OCI-LY7 (cell line): ENCODE data around the gene TWF2. TPM values are rescaled to one million over a fixed set of nuclear protein-coding genes. Genes with fewer than 3 reads are reported as not detected.

Source experiments
- BruUV-seq: library from RNA; stranded (reverse); fragments of 400-500 nt; replicated peaks from 2 replicates; lab custom pipeline; 2021; lab: Mats Ljungman, UMichigan
- CTCF ChIA-PET: fragments of 300-600 bp; sonication (Branson Sonifier 250); formaldehyde crosslinking; loops from one replicate; lab custom pipeline; 2022; ENCODE audit warnings: antibody characterized with exemption; ENCODE audit not compliant: unreplicated experiment; lab: Charles Lee
- POLR2A ChIA-PET: fragments of 300-600 bp; sonication (Branson Sonifier 250); formaldehyde crosslinking; loops from one replicate; lab custom pipeline; 2022; ENCODE audit warnings: antibody characterized with exemption; lab: Charles Lee
- DNase-seq: peaks from one replicate; pipeline ENCODE4 v3.0.0-alpha.2; 2015; ENCODE audit warnings: low spot score
- H2AFZ ChIP-seq: fragments of 200-600 bp; sonication (generic), shearing (Covaris generic); 2 replicates; pipeline ENCODE4 v1.6.1; 2014; ENCODE audit warnings: mild to moderate bottlenecking, antibody characterized with exemption, low read length, moderate library complexity
- H3K27ac ChIP-seq: fragments of 200-600 bp; sonication (generic); 2 replicates; pipeline ENCODE4 v1.5.1; 2014; ENCODE audit warnings: mixed run types, low read depth, mild to moderate bottlenecking, moderate library complexity, low read length, inconsistent platforms; ENCODE audit not compliant: poor library complexity, severe bottlenecking
- H3K36me3 ChIP-seq: fragments of 200-600 bp; sonication (generic); 2 replicates; pipeline ENCODE4 v1.6.1; 2014; ENCODE audit warnings: mild to moderate bottlenecking, antibody characterized with exemption, low read length, moderate library complexity, mixed read lengths; ENCODE audit not compliant: insufficient read depth
- H3K4me1 ChIP-seq: fragments of 200-600 bp; sonication (generic); 2 replicates; pipeline ENCODE4 v1.5.1; 2014; ENCODE audit warnings: mild to moderate bottlenecking, low read length; ENCODE audit not compliant: insufficient read depth, poor library complexity, severe bottlenecking
- H3K4me2 ChIP-seq: fragments of 200-600 bp; sonication (generic); 2 replicates; pipeline ENCODE4 v1.6.1; 2014; ENCODE audit warnings: mild to moderate bottlenecking, low read length
- H3K4me3 ChIP-seq: fragments of 200-600 bp; sonication (generic); 2 replicates; pipeline ENCODE4 v1.5.1; 2014; ENCODE audit warnings: mild to moderate bottlenecking, low read depth, low read length; ENCODE audit not compliant: poor library complexity, severe bottlenecking
- H3K79me2 ChIP-seq: fragments of 200-600 bp; sonication (generic); 2 replicates; pipeline ENCODE4 v1.6.1; 2016; ENCODE audit warnings: low read depth, mild to moderate bottlenecking, low read length, moderate library complexity, mixed read lengths; ENCODE audit not compliant: insufficient read depth
- H3K9me2 ChIP-seq: fragments of 200-600 bp; sonication (generic); 2 replicates; pipeline ENCODE4 v1.6.1; 2016; ENCODE audit warnings: mild to moderate bottlenecking, low read length, mixed read lengths; ENCODE audit not compliant: insufficient read depth
- H3K9me3 ChIP-seq: fragments of 200-600 bp; sonication (generic); 2 replicates; pipeline ENCODE4 v1.6.1; 2014; ENCODE audit warnings: mild to moderate bottlenecking, mixed run types, low read length, mixed read lengths
- H4K20me1 ChIP-seq: fragments of 200-600 bp; sonication (generic); 2 replicates; pipeline ENCODE4 v1.6.1; 2014; ENCODE audit warnings: mild to moderate bottlenecking, antibody characterized with exemption, low read length, moderate library complexity, mixed read lengths; ENCODE audit not compliant: insufficient read depth
- CTCF ChIP-seq: fragments of 200-600 bp; sonication (generic); conservative IDR thresholded peaks from 2 replicates; pipeline ENCODE4 v1.5.1; 2014; ENCODE audit warnings: mild to moderate bottlenecking, antibody characterized with exemption, low read length, moderate library complexity, mixed read lengths
- EZH2phosphoT487 ChIP-seq: fragments of 200-600 bp; sonication (generic); IDR thresholded peaks from 2 replicates; pipeline ENCODE4 v1.6.1; 2018; ENCODE audit warnings: low read depth, borderline replicate concordance, mild to moderate bottlenecking, mixed run types, antibody characterized with exemption, low read length, moderate library complexity, mixed read lengths
- intact Hi-C: fragments of 100-400 bp; cut with micrococcal nuclease; formaldehyde crosslinking; loops from one replicate; pipeline ENCODE4 v1.10.0; 2022; ENCODE audit not compliant: unreplicated experiment
- total RNA-seq, 2 experiments: library from RNA; depleted of rRNA in 1 of 2; stranded (reverse); fragments of >200 nt in 1 of 2; shearing (Covaris generic) in 1 of 2; gene quantifications; 2 replicates each; pipeline ENCODE4 v1.2.3, GENCODE V29; 2014 to 2022

TWF2 gene
- total RNA-seq, 2 experiments from 2014 or later = 52.8 to 64.9 TPM

- POLR2A ChIA-PET = no interaction called here
- DNase-seq = no peak
- Histone ChIP-seq H3K4me3 (no peak overlapping the region), H2AFZ (no peak overlapping the region), H3K4me1 (no peaks in the 10 kb centered on the region), H3K36me3 (peaks cover 37% of the 10 kb centered on the region), H3K27ac (no peak overlapping the region), H4K20me1 (no peaks in the 10 kb centered on the region), H3K4me2 (no peak overlapping the region), H3K9me2 (no peaks in the 10 kb centered on the region), H3K79me2 (no peaks in the 10 kb centered on the region), H3K9me3 (no peaks in the 10 kb centered on the region)
- intact Hi-C loops = no loop called here
- CTCF ChIA-PET = no interaction called here
- no peak for TF ChIP-seq EZH2phosphoT487
- TF ChIP-seq CTCF = no peak
- no TSS peak for BruUV-seq
These were observed 7.9 kb upstream of the TWF2 start for GRCh38 chr3:52246728-52247408.

GRCh38 chr3:52246264-52246620 lies 7.3 kb upstream of the TWF2 start:
- no TSS peak for BruUV-seq
- intact Hi-C loops = no loop called here
- Histone ChIP-seq H2AFZ (no peak overlapping the region), H3K79me2 (no peaks in the 10 kb centered on the region), H4K20me1 (no peaks in the 10 kb centered on the region), H3K27ac (no peak overlapping the region), H3K9me3 (no peaks in the 10 kb centered on the region), H3K4me1 (no peaks in the 10 kb centered on the region), H3K4me2 (peak overlapping the region; percentile 37; the same call in 1 of the 2 replicates), H3K36me3 (peaks cover 31% of the 10 kb centered on the region), H3K9me2 (no peaks in the 10 kb centered on the region), H3K4me3 (no peak overlapping the region)
- DNase-seq = no peak
- ChIA-PET CTCF (no interaction called here), POLR2A (interaction anchor here (0.6 kb wide), 1 partner anchor 253 kb away, joined by 3 read pairs; no protein-coding TSS in a partner anchor)
- no peak for TF ChIP-seq EZH2phosphoT487
- no peak for TF ChIP-seq CTCF
